H1 (cell line): Measurements from ENCODE around the gene ASCL2. TPM values are rescaled to one million over a fixed set of nuclear protein-coding genes. Genes with fewer than 3 reads are reported as not detected.

Experiments
- BRCA1 ChIP-seq: IDR thresholded peaks from 2 replicates; pipeline ENCODE4 v1.6.1; 2012; ENCODE audit warnings: low read depth, low read length, improper control_type of control experiment
- RXRA ChIP-seq: IDR thresholded peaks from 2 replicates; pipeline ENCODE4 v1.6.1; 2011; ENCODE audit warnings: low read depth, mild to moderate bottlenecking, low read length, moderate library complexity; ENCODE audit not compliant: insufficient read depth
- SRF ChIP-seq: IDR thresholded peaks from 2 replicates; pipeline ENCODE4 v1.6.1; 2011; ENCODE audit warnings: mild to moderate bottlenecking, low read depth, low read length, moderate library complexity
- polyA plus RNA-seq, 7 experiments: library from polyadenylated mRNA; depleted of rRNA in 3 of 7; stranded (reverse) in 5 of 7; unstranded in 2 of 7; fragments of >200 nt in 5 of 7; fragments of 200-250 nt in 2 of 7; gene quantifications; 1 replicate in 5 of 7; 2 replicates in 1 of 7; 4 replicates in 1 of 7; pipeline versions ENCODE4 v1.2.1 to v1.2.3, GENCODE V29; 2011 to 2013; ENCODE audit warnings: missing spikeins in 2 of 7, mixed read lengths in 2 of 7
- total RNA-seq: library from RNA; stranded (reverse); fragmentation: NEBNext Ultra II Directional; extraction: Animal tissue kit (Norgen Biotek cat#: 25700); gene quantifications from 2 replicates; pipeline ENCODE4 v1.2.1, GENCODE V29; 2021

Gene ASCL2
- total and polyA plus RNA-seq, 2 of the 8 experiments (the other 6 are each of a cell fraction or from before 2014, with no cell fraction given), result 0.51 to 0.56 TPM

- TF ChIP-seq SRF, result no peak
- TF ChIP-seq RXRA, result no peak
- TF ChIP-seq BRCA1, result no peak
Observed at GRCh38 chr11:2314525-2315394, 44.4 kb upstream of the ASCL2 start (continued).
